Thymus (tissue), 11 donors: Measurements from ENCODE around the gene ALG12. TPM values are rescaled to one million over a fixed set of nuclear protein-coding genes. Genes with fewer than 3 reads are reported as not detected.

ENCODE experiments used
- DNase-seq, 9 donors: peaks; one replicate each; pipeline ENCODE4 v3.0.0-alpha.2; 2013; ENCODE audit warnings: low spot score in 9 of 9, low read depth in 6 of 9, missing footprints in 1 of 9
- H3K27ac ChIP-seq, 2 donors: one replicate each; pipeline ENCODE4 v1.5.1; 2013; ENCODE audit warnings: control low read depth in 1 of 2, low read depth in 1 of 2, low read length in 1 of 2, mild to moderate bottlenecking in 1 of 2, moderate library complexity in 1 of 2
- H3K27me3 ChIP-seq, 2 donors: one replicate each; pipeline ENCODE4 v1.5.1; 2013; ENCODE audit warnings: low read length in 1 of 2; ENCODE audit not compliant: control insufficient read depth in 2 of 2, insufficient read depth in 1 of 2
- H3K36me3 ChIP-seq, 2 donors: one replicate each; pipeline ENCODE4 v1.5.1; 2013; ENCODE audit warnings: low read length in 1 of 2, mild to moderate bottlenecking in 1 of 2, moderate library complexity in 1 of 2; ENCODE audit not compliant: control insufficient read depth in 2 of 2, insufficient read depth in 2 of 2
- H3K4me1 ChIP-seq, 2 donors: one replicate each; pipeline ENCODE4 v1.5.1; 2013; ENCODE audit warnings: low read length in 2 of 2; ENCODE audit not compliant: control insufficient read depth in 2 of 2, insufficient read depth in 2 of 2
- H3K4me3 ChIP-seq, 2 donors: one replicate each; pipeline ENCODE4 v1.5.1; 2013; ENCODE audit warnings: low read length in 2 of 2, control low read depth in 1 of 2, mild to moderate bottlenecking in 1 of 2
- H3K9me3 ChIP-seq, 2 donors: one replicate each; pipeline ENCODE4 v1.5.1; 2013; ENCODE audit warnings: low read length in 1 of 2, mild to moderate bottlenecking in 1 of 2; ENCODE audit not compliant: control insufficient read depth in 2 of 2, insufficient read depth in 1 of 2
- WGBS: extraction: QIAGEN DNeasy Blood & Tissue Kit; methylation state at CpG from one replicate; pipeline ENCODE4 v1.1.7; 2013; 5-methylcytosine and 5-hydroxymethylcytosine counted together
- polyA plus RNA-seq: library from polyadenylated mRNA; stranded (reverse); fragments of 200-250 nt; gene quantifications from one replicate; pipeline ENCODE4 v1.2.3, GENCODE V29; 2013
- total RNA-seq: library from RNA; stranded (reverse); fragments of 120-200 nt; gene quantifications from one replicate; pipeline ENCODE4 v1.2.4, GENCODE V29; 2013
- donor health status: healthy.

Gene ALG12
- total and polyA plus RNA-seq, 2 donors, result 7.6 to 9.1 TPM

GRCh38 chr22:49928185-49928495 lies 9.9 kb upstream of the ALG12 start:
- Histone ChIP-seq H3K27ac (no peak overlapping the region), H3K9me3 (no peaks in the 10 kb centered on the region), H3K4me3 (no peak overlapping the region), H3K36me3 (peaks cover 0 to 12% of the 10 kb centered on the region in 2 donors), H3K27me3 (peaks cover 3 to 6% of the 10 kb centered on the region in 2 donors), H3K4me1 (peaks cover 19 to 50% of the 10 kb centered on the region in 2 donors)
- DNase-seq, result no peak
- WGBS, result 98% methylated on average over 8 of the region's 8 CpGs

DNA sequence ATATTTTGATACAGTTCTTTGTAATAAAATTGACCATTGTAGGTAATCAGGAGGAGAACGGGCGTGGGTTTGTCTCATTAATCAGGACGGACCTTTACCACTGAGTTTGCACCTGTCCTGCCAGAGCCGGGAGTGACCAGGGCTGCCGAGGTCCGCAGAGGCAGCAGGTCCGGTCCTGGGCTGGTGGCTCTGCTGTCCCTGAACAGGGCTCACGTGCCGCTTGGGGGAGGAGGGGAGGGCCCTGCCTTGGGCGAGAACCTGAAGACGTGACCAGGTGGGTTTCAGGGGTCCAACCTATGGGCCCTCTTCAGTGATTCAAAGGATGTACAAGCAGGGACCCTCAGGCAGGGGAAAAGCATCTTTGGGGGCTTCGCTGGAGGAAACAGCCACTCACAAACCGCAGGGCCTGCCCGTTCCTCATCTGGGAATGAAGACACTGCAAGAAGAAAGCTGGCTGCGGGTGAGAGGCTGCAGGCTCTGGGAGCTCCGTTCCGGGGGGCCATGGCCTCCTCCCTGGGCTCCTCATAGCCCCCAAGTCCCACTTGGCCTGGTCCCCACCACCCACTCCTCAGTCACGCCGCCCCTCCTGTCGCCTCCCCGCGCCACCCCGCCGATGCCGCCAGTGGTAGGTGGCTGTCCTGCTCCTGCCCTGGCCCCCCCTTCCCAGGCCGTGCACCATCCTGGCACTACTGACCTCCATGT lies 9.4 kb upstream of the ALG12 start:
- DNase-seq, result no peak
- no peak overlapping the region for H3K4me3 ChIP-seq
- H3K4me1 ChIP-seq, result peaks cover 19 to 51% of the 10 kb centered on the region in 2 donors
- WGBS, result 97% methylated on average over 26 of the region's 26 CpGs
- H3K36me3 ChIP-seq, result peaks cover 0 to 12% of the 10 kb centered on the region in 2 donors
- H3K27ac ChIP-seq, result no peak overlapping the region
- peaks cover 3 to 6% of the 10 kb centered on the region in 2 donors for H3K27me3 ChIP-seq
- no peaks in the 10 kb centered on the region for H3K9me3 ChIP-seq

DNA sequence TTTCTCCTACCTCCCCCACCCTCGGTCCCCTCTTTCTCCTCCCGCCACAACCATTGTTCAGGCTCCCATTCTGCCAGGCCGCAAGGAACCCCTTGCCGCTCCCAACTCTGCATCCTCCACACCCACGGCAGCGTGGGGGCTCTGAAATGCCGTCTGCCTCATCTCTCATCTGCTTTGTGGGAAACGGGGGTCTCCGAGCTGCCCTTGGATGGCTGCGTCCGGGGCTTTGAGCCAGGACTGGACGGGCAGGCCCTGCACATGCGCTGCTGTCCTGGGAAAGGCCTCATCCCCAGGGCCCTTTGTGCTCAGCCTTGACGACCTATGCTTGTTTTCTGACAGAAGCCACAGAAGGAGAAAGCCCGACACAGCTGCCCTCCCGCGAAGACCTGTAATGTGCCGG lies 8.7 kb upstream of the ALG12 start:
- H3K36me3 ChIP-seq, result peaks cover 0 to 12% of the 10 kb centered on the region in 2 donors
- H3K9me3 ChIP-seq, result no peaks in the 10 kb centered on the region
- peaks cover 19 to 49% of the 10 kb centered on the region in 2 donors for H3K4me1 ChIP-seq
- WGBS, result 94% methylated on average over 17 of the region's 18 CpGs
- DNase-seq, result no peak
- no peak overlapping the region for H3K27ac ChIP-seq
- H3K4me3 ChIP-seq, result no peak overlapping the region
- peaks cover 3 to 6% of the 10 kb centered on the region in 2 donors for H3K27me3 ChIP-seq

DNA sequence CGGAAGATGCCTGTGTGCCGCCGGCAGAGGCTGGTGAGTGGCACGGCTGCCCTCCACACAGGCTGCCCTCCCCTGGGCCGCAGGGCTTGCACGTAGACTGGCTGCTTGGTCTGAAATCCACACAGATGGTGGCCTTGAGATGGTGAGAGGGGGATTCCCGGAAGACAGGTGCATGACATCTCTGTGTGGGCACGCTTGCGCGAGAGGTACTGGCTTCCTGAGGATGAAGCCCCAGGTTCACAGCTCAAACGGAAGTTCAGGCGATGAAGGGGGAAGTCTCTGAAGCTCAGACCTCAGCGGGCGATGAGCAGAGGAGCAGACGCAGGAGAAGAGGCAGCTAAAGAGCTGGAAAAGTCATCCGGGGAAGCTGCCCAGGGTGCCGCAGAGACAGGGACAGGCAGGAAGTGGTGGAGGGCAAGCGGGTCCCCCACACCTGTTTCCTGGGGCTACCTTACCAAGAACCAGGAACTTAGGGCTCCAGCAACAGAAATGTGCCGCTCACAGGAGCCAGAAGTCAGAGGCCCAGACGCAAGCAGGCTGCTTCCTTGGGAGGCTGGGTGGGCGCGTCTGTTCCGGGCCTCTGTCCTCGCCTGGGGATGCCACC lies 7.4 kb upstream of the ALG12 start:
- peak; percentile 59 to 92 (median 75) for DNase-seq
- H3K27ac ChIP-seq, result peak overlapping the region; percentile 92 to 98
- peaks cover 3 to 18% of the 10 kb centered on the region in 2 donors for H3K36me3 ChIP-seq

GRCh38 chr22:49924113-49924833 lies 6.0 kb upstream of the ALG12 start:
- H3K36me3 ChIP-seq, result peaks cover 6 to 24% of the 10 kb centered on the region in 2 donors
- no peak overlapping the region for H3K4me3 ChIP-seq
- H3K4me1 ChIP-seq, result peaks cover 18 to 33% of the 10 kb centered on the region in 2 donors
- H3K9me3 ChIP-seq, result no peaks in the 10 kb centered on the region
- WGBS, result 98% methylated on average over 31 of the region's 31 CpGs
- no peak overlapping the region for H3K27ac ChIP-seq
- peaks cover 0 to 2% of the 10 kb centered on the region in 2 donors for H3K27me3 ChIP-seq
- DNase-seq, result no peak

More for the DNA sequence above, 7.4 kb upstream of the ALG12 start:
- H3K9me3 ChIP-seq, result no peaks in the 10 kb centered on the region
- H3K4me3 ChIP-seq, result peak overlapping the region; percentile 23 to 52
- peaks cover 3 to 6% of the 10 kb centered on the region in 2 donors for H3K27me3 ChIP-seq
- H3K4me1 ChIP-seq, result peaks cover 19 to 36% of the 10 kb centered on the region in 2 donors
- WGBS, result 3% methylated on average over 24 of the region's 24 CpGs

GRCh38 chr22:49923445-49923844 lies 5.2 kb upstream of the ALG12 start:
- 91% methylated on average over 16 of the region's 16 CpGs for WGBS
- Histone ChIP-seq H3K27me3 (no peaks in the 10 kb centered on the region), H3K36me3 (peaks cover 6 to 24% of the 10 kb centered on the region in 2 donors), H3K4me3 (no peak overlapping the region), H3K27ac (peak overlapping the region in 1 of 2 donors; percentile 7), H3K4me1 (peaks cover 23 to 39% of the 10 kb centered on the region in 2 donors), H3K9me3 (no peaks in the 10 kb centered on the region)
- DNase-seq, result peak in 1 of 9 donors; percentile 45

DNA sequence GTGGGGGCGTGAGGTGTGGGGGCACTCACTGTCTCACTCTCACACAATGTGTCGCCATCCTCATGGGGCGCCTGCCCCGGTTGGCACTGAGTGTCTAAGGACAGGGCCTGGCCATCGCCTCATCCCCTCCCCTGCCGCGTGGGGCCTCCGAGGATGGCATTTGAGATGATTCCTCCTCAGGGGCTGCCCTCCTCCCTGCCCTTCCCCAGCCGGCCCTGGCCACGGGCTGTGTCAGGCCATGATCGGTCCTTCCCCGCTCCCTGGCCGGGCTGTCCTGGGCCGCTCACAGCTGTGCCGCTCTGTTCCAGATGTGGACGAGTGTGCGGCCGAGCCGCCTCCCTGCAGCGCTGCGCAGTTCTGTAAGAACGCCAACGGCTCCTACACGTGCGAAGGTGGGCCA lies 4.7 kb upstream of the ALG12 start:
- Histone ChIP-seq H3K4me1 (peaks cover 23 to 39% of the 10 kb centered on the region in 2 donors), H3K27me3 (no peaks in the 10 kb centered on the region), H3K9me3 (no peaks in the 10 kb centered on the region), H3K36me3 (peaks cover 6 to 23% of the 10 kb centered on the region in 2 donors), H3K27ac (no peak overlapping the region), H3K4me3 (no peak overlapping the region)
- 98% methylated on average over 25 of the region's 25 CpGs for WGBS
- no peak for DNase-seq

GRCh38 chr22:49922484-49922883 lies 4.2 kb upstream of the ALG12 start:
- no peak overlapping the region for H3K27ac ChIP-seq
- DNase-seq, result no peak
- peaks cover 24 to 43% of the 10 kb centered on the region in 2 donors for H3K4me1 ChIP-seq
- 97% methylated on average over 22 of the region's 22 CpGs for WGBS
- peaks cover 6 to 19% of the 10 kb centered on the region in 2 donors for H3K36me3 ChIP-seq
- H3K4me3 ChIP-seq, result no peak overlapping the region
- H3K9me3 ChIP-seq, result no peaks in the 10 kb centered on the region
- H3K27me3 ChIP-seq, result no peaks in the 10 kb centered on the region
